ENCODE measurements around the gene TXNIP. TPM values are rescaled to one million over a fixed set of nuclear protein-coding genes. Genes with fewer than 3 reads are reported as not detected.

TXNIP gene
- polyA plus RNA-seq, 1 donor (not counting 4 experiments of a cell fraction or from before 2014, with no cell fraction given): 159 TPM

GRCh38 chr1:145974721-145975120 lies 21.7 kb downstream of the TXNIP start:
- dilution Hi-C loops (cut with MboI; ENCODE audit: extremely low pct_ligation_motif_present, low sequenced_read_pairs): no loop called here
- no peak for FAIRE-seq
- DNase-seq (ENCODE audit: low read depth, low spot score): no peak

DNA sequence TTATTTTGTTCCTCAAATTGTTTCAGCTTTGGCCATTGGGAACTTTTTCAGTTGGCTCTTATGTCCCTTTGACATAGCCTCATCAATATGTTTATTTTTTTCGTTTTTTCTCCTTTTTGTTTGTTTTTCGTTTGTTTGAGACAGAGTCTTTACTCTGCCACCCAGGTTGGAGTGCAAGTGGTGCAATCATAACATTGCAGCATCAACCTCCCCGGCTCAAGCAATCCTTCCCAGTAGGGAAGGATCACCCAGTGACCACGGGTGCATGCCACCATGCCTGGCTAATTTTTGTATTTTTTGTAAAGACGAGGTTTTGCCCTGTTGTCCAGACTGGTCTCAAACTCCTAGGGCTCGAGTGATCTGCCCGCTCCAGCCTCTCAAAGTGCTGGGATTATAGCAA lies 23.8 kb downstream of the TXNIP start:
- no peaks in the 10 kb centered on the region for H3K27me3 ChIP-seq (ENCODE audit: control insufficient read depth, extremely low read depth, insufficient read depth, low read length)
- H3K4me3 ChIP-seq (ENCODE audit: control insufficient read depth in 2 of 3, extremely low read depth in 1 of 3, insufficient read depth in 2 of 3, low read depth in 1 of 3, low read length in 3 of 3): no peak overlapping the region
- peaks cover 3% of the 10 kb centered on the region for H3K4me1 ChIP-seq (ENCODE audit: control insufficient read depth, extremely low read depth, insufficient read depth, low read length)
- no peak overlapping the region for H3K4me2 ChIP-seq (ENCODE audit: control insufficient read depth, extremely low read depth, insufficient read depth, low read depth, low read length)
- no peaks in the 10 kb centered on the region for H3K9me1 ChIP-seq (ENCODE audit: control insufficient read depth, extremely low read depth, insufficient read depth, low read length)
- TF ChIP-seq, protein P1, sequence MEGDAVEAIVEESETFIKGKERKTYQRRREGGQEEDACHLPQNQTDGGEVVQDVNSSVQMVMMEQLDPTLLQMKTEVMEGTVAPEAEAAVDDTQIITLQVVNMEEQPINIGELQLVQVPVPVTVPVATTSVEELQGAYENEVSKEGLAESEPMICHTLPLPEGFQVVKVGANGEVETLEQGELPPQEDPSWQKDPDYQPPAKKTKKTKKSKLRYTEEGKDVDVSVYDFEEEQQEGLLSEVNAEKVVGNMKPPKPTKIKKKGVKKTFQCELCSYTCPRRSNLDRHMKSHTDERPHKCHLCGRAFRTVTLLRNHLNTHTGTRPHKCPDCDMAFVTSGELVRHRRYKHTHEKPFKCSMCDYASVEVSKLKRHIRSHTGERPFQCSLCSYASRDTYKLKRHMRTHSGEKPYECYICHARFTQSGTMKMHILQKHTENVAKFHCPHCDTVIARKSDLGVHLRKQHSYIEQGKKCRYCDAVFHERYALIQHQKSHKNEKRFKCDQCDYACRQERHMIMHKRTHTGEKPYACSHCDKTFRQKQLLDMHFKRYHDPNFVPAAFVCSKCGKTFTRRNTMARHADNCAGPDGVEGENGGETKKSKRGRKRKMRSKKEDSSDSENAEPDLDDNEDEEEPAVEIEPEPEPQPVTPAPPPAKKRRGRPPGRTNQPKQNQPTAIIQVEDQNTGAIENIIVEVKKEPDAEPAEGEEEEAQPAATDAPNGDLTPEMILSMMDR (optimal IDR thresholded peaks at IDR 0.05 in 1 of 3, IDR thresholded peaks at IDR 0.05 in 1 of 3, conservative IDR thresholded peaks at IDR 0.05 in 1 of 3; ENCODE audit: extremely low read depth in 1 of 3, insufficient read depth in 2 of 3, low read length in 3 of 3): no peak
- no peak for TF ChIP-seq EZH2 (IDR thresholded peaks at IDR 0.05; ENCODE audit: low read length)
- no peak overlapping the region for H2AFZ ChIP-seq (ENCODE audit: control insufficient read depth, low read length)
- no peaks in the 10 kb centered on the region for H3K79me2 ChIP-seq (ENCODE audit: control insufficient read depth, insufficient read depth, low read length)
- no peaks in the 10 kb centered on the region for H3K9me3 ChIP-seq (ENCODE audit: control insufficient read depth, low read depth, low read length)
- H3K27ac ChIP-seq (ENCODE audit: control insufficient read depth, insufficient read depth, low read length): no peak overlapping the region
- DNase-seq (ENCODE audit: low read depth, low spot score): no peak
- H4K20me1 ChIP-seq (ENCODE audit: control insufficient read depth, extremely low read depth, insufficient read depth, low read length): no peaks in the 10 kb centered on the region
- H3K36me3 ChIP-seq (ENCODE audit: control insufficient read depth in 2 of 2, extremely low read depth in 1 of 2, insufficient read depth in 2 of 2, low read length in 2 of 2): no peaks in the 10 kb centered on the region
- no peak for FAIRE-seq
- dilution Hi-C loops (cut with MboI; ENCODE audit: extremely low pct_ligation_motif_present, low sequenced_read_pairs): no loop called here
- H3K9ac ChIP-seq (ENCODE audit: control insufficient read depth, extremely low read depth, insufficient read depth, low read length): no peak overlapping the region

More at GRCh38 chr1:145974721-145975120, 21.7 kb downstream of the TXNIP start:
- Histone ChIP-seq H2AFZ (ENCODE audit: control insufficient read depth, low read length) (no peak overlapping the region), H3K9me3 (ENCODE audit: control insufficient read depth, low read depth, low read length) (no peaks in the 10 kb centered on the region), H3K4me3 (ENCODE audit: control insufficient read depth in 2 of 3, extremely low read depth in 1 of 3, insufficient read depth in 2 of 3, low read depth in 1 of 3, low read length in 3 of 3) (no peak overlapping the region), H4K20me1 (ENCODE audit: control insufficient read depth, extremely low read depth, insufficient read depth, low read length) (no peaks in the 10 kb centered on the region), H3K4me2 (ENCODE audit: control insufficient read depth, extremely low read depth, insufficient read depth, low read depth, low read length) (no peak overlapping the region), H3K9me1 (ENCODE audit: control insufficient read depth, extremely low read depth, insufficient read depth, low read length) (no peaks in the 10 kb centered on the region), H3K27me3 (ENCODE audit: control insufficient read depth, extremely low read depth, insufficient read depth, low read length) (no peaks in the 10 kb centered on the region), H3K27ac (ENCODE audit: control insufficient read depth, insufficient read depth, low read length) (no peak overlapping the region), H3K9ac (ENCODE audit: control insufficient read depth, extremely low read depth, insufficient read depth, low read length) (no peak overlapping the region), H3K4me1 (ENCODE audit: control insufficient read depth, extremely low read depth, insufficient read depth, low read length) (peaks cover 24% of the 10 kb centered on the region), H3K36me3 (ENCODE audit: control insufficient read depth in 2 of 2, extremely low read depth in 1 of 2, insufficient read depth in 2 of 2, low read length in 2 of 2) (no peaks in the 10 kb centered on the region), H3K79me2 (ENCODE audit: control insufficient read depth, insufficient read depth, low read length) (no peaks in the 10 kb centered on the region)
- TF ChIP-seq, protein P1 (optimal IDR thresholded peaks at IDR 0.05 in 1 of 3, IDR thresholded peaks at IDR 0.05 in 1 of 3, conservative IDR thresholded peaks at IDR 0.05 in 1 of 3; ENCODE audit: extremely low read depth in 1 of 3, insufficient read depth in 2 of 3, low read length in 3 of 3): no peak
- TF ChIP-seq EZH2 (IDR thresholded peaks at IDR 0.05; ENCODE audit: low read length): no peak

Data from keratinocyte (primary cell).